ENCODE results near the gene HDGF.

Gene HDGF

DNA sequence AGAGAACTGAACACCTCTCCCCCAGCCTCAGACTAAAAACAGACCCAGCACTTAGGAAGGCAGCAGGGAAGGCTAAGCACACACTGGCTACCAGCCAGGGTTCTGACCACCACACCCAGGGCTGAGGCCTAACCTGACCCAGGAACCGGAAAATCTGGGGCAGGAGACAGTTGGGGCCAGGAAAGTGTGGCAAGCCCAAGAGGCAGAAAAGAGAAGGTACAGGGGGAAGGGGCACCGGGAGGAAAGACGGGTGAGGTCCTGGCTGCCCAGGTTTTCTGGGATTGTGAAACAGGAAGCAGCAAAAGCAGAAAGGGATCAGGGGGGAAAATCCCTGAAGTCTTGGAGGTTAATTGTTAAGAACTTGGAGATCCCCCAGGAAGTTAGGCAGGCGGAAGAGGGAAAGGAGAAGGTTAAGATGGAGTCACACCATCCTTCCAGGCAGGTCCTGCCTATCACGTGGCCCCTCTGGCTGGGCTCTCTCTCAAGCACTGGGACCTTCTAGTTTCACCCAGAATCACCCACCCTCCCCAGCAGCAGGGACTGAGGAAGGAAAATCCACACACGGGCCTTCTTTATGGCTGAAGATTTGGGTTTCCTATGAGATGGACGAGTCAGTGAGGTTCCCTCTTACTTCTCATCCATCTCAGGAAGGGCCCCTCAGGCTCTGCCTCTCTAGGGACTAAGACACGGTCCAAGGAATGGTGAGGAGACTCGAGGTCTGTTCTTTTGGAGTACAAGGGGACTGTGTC, 2.6 kb downstream of the HDGF start:
- peak in 2 of 10 donors; percentile 34 to 80 for DNase-seq
- intact Hi-C loops (cut with DNase I), result no loop called here

- intact Hi-C loops (cut with DNase I), result no loop called here
- no peak for DNase-seq
Observed at GRCh38 chr1:156747742-156748669, 3.5 kb downstream of the HDGF start.

- intact Hi-C loops (cut with DNase I), result no loop called here
- DNase-seq, result peak; percentile 68 to 96 (median 80)
Observed at GRCh38 chr1:156746728-156747631, 4.5 kb downstream of the HDGF start.

- intact Hi-C loops (cut with DNase I), result no loop called here
- no peak for DNase-seq
Observed at GRCh38 chr1:156746406-156746727, 5.1 kb downstream of the HDGF start.

DNA sequence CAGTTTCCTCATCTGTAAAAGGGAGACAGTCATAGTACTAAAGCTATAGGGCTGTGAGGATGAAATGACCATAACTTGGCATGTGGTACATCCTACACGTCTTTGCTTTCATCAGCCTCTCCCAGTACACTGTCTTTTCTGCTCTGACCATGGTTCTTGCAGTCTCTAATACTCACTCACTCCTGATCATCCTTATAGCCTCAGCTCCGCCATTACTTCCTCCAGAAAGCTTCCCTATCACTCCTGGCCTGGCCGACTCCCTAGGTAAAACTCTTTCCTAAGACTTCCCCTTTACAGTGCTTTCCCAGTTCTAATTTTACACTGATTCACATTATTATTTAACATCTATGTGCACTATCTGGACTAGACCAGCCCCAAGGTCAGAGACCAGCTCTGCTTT, 5.6 kb downstream of the HDGF start:
- DNase-seq, result no peak
- intact Hi-C loops (cut with DNase I), result no loop called here

GRCh38 chr1:156744786-156745419, 6.6 kb downstream of the HDGF start:
- DNase-seq, result peak in 1 of 10 donors; percentile 32
- intact Hi-C loops (cut with DNase I), result no loop called here

- peak in 1 of 10 donors; percentile 35 for DNase-seq
- intact Hi-C loops (cut with DNase I), result no loop called here
Observed at GRCh38 chr1:156744344-156744743, 7.1 kb downstream of the HDGF start.

DNA sequence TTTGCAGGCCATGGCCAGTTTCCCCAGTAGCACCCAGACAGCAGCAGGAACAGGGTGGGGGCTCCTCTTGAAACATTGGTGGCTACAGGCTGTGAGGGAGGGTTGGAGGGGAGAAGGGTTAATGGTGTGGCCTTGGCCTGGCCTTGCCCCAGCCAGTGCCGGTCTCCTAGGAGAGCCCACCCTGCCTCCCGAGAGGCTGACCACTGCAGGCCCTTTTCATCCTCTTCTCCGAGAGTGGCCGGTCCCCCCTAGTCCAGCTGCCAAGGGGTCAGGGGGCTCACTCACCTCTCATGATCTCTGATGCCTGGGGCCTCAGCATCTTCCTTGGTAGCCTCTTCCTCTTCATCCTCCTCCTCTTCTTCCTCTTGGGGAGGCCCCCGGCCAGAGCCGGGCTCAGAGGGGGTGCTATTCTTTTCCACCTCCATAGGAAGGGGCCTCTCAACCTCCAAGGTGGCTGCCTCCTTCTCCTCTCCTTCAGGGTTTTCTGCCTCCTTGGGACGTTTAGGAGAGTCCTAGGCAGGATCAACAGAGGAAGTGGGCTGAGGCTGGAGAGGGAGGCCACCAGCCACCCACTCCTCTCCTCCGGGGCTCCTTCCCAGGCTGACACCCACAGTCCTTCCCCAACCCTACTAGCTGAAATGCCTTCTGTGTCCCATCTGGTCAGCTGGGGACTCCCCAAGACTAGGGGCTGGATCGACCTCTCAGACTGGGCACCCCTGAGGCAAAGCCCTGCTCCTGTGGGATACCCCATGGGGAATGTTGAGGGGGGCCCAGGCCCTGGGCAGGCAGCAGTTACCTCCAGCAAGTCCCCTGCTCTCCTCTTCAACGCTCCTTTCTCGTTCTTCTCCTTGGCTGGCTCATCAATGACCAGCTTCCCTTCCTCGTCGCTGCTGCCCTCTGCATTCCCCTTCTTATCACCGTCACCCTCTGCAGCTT, 7.8 kb downstream of the HDGF start:
- intact Hi-C loops (cut with DNase I), result no loop called here

GRCh38 chr1:156742801-156743200, 8.7 kb downstream of the HDGF start:
- intact Hi-C loops (cut with DNase I), result no loop called here
- DNase-seq, result peak in 1 of 10 donors; percentile 40

More for the DNA sequence above, 7.8 kb downstream of the HDGF start:
- peak in 1 of 10 donors; percentile 42 for DNase-seq

GRCh38 chr1:156742017-156742416, 9.5 kb downstream of the HDGF start:
- no peak for DNase-seq
- intact Hi-C loops (cut with DNase I), result no loop called here

DNA sequence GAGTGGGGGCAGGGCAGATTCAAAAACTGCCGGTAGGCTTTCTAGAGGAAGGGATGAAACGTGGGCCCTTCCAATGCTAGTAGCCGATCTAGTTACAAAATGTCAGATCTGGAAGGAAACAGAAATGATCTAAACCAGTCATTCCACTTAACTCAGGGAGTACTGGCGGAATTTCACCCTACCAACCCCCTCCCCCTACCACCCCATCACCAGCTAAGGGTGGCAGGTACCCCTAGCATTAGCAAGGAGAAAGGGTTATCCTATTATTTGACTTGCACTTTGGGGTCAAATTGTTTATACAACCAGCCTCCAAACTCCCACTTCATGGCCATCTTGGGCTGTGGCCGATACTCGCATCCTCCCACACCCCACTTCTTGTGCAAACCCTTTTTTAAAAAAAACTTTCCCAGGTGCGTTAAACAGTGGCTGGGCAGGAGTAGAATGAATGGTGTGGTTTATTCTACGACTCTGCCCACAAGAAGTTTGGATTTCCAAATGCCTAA, 9.9 kb downstream of the HDGF start:
- DNase-seq, result no peak

GRCh38 chr1:156740741-156741480, 10.6 kb downstream of the HDGF start, which contains the start of gene MRPL24:
Gene MRPL24, minus strand, starts transcription at chr1:156741088. Its CDS starts 2,384 bp downstream, at chr1:156738704.
- intact Hi-C loops (cut with DNase I), result loop anchor here (1.0 kb wide), 1 partner anchor 26 kb away; the partner anchor contains the start of gene PRCC

More for the DNA sequence above, 9.9 kb downstream of the HDGF start:
- intact Hi-C loops (cut with DNase I), result loop anchor here (1.0 kb wide), 1 partner anchor 26 kb away; the partner anchor contains the start of gene PRCC

DNA sequence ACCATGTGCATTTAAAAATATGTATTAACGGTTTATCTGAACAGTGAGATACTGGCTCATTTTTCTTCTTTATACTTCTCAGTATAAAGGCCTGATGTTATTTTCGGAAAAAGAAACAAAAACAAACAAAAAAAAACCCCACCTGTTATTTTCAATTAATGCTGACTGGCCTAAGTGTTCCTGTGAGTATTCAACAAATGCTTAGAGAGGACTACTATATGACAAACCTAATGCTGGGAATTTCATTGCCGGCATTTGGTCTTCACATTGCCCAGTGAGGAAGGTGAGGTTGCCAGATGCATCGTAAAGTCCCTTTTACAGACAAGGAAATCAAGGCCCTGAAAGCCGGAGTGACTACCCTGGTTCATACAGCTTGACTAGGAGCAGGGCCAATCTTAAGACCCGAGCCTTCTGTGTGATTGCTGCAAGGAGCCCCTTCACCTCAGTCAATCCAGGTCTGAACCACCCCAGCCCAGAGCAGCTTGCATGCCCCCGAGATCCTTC, 11.2 kb downstream of the HDGF start:
- intact Hi-C loops (cut with DNase I), result no loop called here
- DNase-seq, result no peak

More at GRCh38 chr1:156740741-156741480, 10.6 kb downstream of the HDGF start, which contains the start of gene MRPL24:
- DNase-seq, result peak; percentile 97 to 100 (median 98)

- intact Hi-C loops (cut with DNase I), result no loop called here
- DNase-seq, result no peak
Observed at GRCh38 chr1:156738916-156739315, 12.6 kb downstream of the HDGF start.

DNA sequence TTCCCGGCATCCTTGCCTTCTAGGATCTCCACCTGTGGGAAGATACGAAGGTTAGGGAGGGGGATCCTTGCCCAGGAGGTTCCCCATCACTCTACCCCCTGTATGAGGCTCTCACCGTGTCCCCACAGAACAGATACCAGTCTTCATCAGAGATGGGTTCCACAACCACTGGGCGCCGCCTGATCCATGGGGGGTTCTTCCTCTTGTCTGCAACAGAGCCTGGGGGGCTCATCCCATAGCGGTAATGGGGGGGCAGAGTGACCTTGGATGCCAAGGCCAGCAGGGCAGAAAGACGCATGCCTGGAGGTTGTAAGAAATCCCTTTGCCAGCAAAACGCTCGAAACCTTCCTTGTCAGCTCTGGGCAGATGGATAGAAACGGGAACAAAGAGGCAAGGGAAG, 13.1 kb downstream of the HDGF start:
- intact Hi-C loops (cut with DNase I), result no loop called here
- no peak for DNase-seq

DNA sequence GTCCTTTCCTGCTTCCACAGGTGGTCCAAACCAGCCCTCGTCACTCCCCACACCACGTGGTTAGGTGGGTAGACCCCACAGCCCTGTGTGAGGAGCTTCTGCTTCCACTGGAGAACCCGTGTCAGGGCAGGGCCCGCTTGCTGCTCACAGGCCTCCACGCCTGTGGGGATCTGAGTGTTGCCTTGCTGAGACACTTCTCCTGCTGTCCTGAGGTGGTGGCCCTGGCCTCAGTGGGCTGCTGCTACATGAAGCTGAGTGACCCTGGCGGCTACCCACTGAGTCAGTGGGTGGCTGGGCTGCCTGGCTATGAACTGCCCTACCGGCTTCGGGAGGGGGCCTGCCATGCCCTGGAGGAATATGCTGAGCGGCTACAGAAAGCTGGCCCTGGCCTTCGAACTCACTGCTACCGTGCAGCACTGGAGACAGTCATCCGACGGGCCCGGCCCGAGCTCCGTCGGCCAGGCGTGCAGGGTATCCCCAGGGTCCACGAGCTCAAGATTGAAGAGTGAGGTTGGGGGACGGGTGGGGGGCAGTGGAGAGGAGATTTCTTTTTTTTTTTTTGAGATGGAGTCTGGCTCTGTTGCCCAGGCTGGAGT, 17.4 kb downstream of the HDGF start:
- intact Hi-C loops (cut with DNase I), result no loop called here
- peak in 1 of 10 donors; percentile 62 for DNase-seq

All from posterior cingulate gyrus (tissue), 11 donors.